Esophagus squamous epithelium (tissue), 4 donors: Measurements from ENCODE around the gene DEGS1.

Source experiments
- POLR2A ChIP-seq, 4 donors: fragments of 450-650 bp; IDR thresholded peaks; one replicate each; pipeline ENCODE4 v1.6.1; 2017; ENCODE audit warnings: antibody characterized with exemption in 4 of 4, mild to moderate bottlenecking in 4 of 4, moderate library complexity in 3 of 4
- TF ChIP-seq, protein P1 (sequence below), 6 experiments: fragments of 450-650 bp in 4 of 6; fragments of 200-600 bp in 2 of 6; sonication (generic) in 2 of 6; IDR thresholded peaks; one replicate each; pipeline ENCODE4 v1.5.1; 2016 to 2019; ENCODE audit warnings: antibody characterized with exemption in 6 of 6, mild to moderate bottlenecking in 4 of 6, moderate library complexity in 4 of 6

DNA sequence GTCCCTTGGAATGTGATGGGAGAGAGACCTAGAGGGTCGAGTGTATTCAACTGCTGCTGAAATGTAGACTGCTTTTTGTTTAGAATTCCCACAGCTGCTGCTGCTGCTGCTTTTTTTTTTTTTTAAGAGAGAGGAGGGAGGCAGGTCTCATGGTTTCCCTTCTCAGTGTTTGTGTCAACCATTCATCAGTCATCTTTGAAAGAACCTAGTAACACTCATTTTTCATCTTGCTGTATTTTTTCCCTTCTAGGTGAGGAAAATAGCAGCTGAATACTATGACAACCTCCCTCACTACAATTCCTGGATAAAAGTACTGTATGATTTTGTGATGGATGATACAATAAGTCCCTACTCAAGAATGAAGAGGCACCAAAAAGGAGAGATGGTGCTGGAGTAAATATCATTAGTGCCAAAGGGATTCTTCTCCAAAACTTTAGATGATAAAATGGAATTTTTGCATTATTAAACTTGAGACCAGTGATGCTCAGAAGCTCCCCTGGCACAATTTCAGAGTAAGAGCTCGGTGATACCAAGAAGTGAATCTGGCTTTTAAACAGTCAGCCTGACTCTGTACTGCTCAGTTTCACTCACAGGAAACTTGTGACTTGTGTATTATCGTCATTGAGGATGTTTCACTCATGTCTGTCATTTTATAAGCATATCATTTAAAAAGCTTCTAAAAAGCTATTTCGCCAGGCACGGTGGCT is 9.2 kb downstream of the DEGS1 start:
- TF ChIP-seq POLR2A (IDR thresholded peaks at IDR 0.05) = no peak
- TF ChIP-seq, protein P1, sequence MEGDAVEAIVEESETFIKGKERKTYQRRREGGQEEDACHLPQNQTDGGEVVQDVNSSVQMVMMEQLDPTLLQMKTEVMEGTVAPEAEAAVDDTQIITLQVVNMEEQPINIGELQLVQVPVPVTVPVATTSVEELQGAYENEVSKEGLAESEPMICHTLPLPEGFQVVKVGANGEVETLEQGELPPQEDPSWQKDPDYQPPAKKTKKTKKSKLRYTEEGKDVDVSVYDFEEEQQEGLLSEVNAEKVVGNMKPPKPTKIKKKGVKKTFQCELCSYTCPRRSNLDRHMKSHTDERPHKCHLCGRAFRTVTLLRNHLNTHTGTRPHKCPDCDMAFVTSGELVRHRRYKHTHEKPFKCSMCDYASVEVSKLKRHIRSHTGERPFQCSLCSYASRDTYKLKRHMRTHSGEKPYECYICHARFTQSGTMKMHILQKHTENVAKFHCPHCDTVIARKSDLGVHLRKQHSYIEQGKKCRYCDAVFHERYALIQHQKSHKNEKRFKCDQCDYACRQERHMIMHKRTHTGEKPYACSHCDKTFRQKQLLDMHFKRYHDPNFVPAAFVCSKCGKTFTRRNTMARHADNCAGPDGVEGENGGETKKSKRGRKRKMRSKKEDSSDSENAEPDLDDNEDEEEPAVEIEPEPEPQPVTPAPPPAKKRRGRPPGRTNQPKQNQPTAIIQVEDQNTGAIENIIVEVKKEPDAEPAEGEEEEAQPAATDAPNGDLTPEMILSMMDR (IDR thresholded peaks at IDR 0.05) = no peak
